ENCODE results near the gene PPP4R3A. TPM values are rescaled to one million over a fixed set of nuclear protein-coding genes. Genes with fewer than 3 reads are reported as not detected.

Gene PPP4R3A
- polyA plus RNA-seq, 1 donor (not counting 4 experiments of a cell fraction or from before 2014, with no cell fraction given), result 53.8 TPM

DNA sequence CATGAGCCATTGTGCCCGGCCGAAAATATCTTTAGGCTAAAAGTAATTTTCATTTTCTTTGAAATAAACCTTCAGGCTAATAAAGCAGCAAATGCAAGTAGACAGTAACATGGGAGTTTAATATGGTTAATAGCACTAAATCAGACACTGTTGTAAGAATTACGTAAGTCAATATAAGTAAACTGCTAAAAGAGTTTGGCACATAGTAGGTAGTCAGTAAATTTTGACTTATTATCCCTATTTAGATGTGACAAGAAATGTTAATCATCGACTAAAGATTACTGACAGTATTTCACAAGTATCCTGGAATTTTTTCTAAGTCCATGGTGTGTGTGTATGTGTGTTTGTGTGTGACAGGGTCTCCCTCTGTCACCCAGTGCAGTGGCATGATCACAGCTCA, 3.9 kb downstream of the PPP4R3A start:
- peaks cover 4% of the 10 kb centered on the region for H3K4me1 ChIP-seq (ENCODE audit: control insufficient read depth, extremely low read depth, insufficient read depth, low read length)
- no peak for DNase-seq (ENCODE audit: low read depth, low spot score)
- H2AFZ ChIP-seq (ENCODE audit: control insufficient read depth, low read length), result no peak overlapping the region
- dilution Hi-C loops (cut with MboI; ENCODE audit: extremely low pct_ligation_motif_present, low sequenced_read_pairs), result no loop called here
- no peak for FAIRE-seq
- no peaks in the 10 kb centered on the region for H3K9me3 ChIP-seq (ENCODE audit: control insufficient read depth, low read depth, low read length)
- H3K27me3 ChIP-seq (ENCODE audit: control insufficient read depth, extremely low read depth, insufficient read depth, low read length), result no peaks in the 10 kb centered on the region
- H4K20me1 ChIP-seq (ENCODE audit: control insufficient read depth, extremely low read depth, insufficient read depth, low read length), result peaks cover 26% of the 10 kb centered on the region
- peaks cover 84% of the 10 kb centered on the region for H3K79me2 ChIP-seq (ENCODE audit: control insufficient read depth, insufficient read depth, low read length)
- no peak for TF ChIP-seq EZH2 (IDR thresholded peaks at IDR 0.05; ENCODE audit: low read length)
- TF ChIP-seq, protein P1, sequence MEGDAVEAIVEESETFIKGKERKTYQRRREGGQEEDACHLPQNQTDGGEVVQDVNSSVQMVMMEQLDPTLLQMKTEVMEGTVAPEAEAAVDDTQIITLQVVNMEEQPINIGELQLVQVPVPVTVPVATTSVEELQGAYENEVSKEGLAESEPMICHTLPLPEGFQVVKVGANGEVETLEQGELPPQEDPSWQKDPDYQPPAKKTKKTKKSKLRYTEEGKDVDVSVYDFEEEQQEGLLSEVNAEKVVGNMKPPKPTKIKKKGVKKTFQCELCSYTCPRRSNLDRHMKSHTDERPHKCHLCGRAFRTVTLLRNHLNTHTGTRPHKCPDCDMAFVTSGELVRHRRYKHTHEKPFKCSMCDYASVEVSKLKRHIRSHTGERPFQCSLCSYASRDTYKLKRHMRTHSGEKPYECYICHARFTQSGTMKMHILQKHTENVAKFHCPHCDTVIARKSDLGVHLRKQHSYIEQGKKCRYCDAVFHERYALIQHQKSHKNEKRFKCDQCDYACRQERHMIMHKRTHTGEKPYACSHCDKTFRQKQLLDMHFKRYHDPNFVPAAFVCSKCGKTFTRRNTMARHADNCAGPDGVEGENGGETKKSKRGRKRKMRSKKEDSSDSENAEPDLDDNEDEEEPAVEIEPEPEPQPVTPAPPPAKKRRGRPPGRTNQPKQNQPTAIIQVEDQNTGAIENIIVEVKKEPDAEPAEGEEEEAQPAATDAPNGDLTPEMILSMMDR (optimal IDR thresholded peaks at IDR 0.05 in 1 of 3, IDR thresholded peaks at IDR 0.05 in 1 of 3, conservative IDR thresholded peaks at IDR 0.05 in 1 of 3; ENCODE audit: extremely low read depth in 1 of 3, insufficient read depth in 2 of 3, low read length in 3 of 3), result no peak
- no peak overlapping the region for H3K9ac ChIP-seq (ENCODE audit: control insufficient read depth, extremely low read depth, insufficient read depth, low read length)
- H3K4me3 ChIP-seq (ENCODE audit: control insufficient read depth in 2 of 3, extremely low read depth in 1 of 3, insufficient read depth in 2 of 3, low read depth in 1 of 3, low read length in 3 of 3), result no peak overlapping the region
- peaks cover 3 to 17% of the 10 kb centered on the region in 2 experiments for H3K36me3 ChIP-seq (ENCODE audit: control insufficient read depth in 2 of 2, extremely low read depth in 1 of 2, insufficient read depth in 2 of 2, low read length in 2 of 2)
- H3K9me1 ChIP-seq (ENCODE audit: control insufficient read depth, extremely low read depth, insufficient read depth, low read length), result no peaks in the 10 kb centered on the region
- no peak overlapping the region for H3K27ac ChIP-seq (ENCODE audit: control insufficient read depth, insufficient read depth, low read length)
- H3K4me2 ChIP-seq (ENCODE audit: control insufficient read depth, extremely low read depth, insufficient read depth, low read depth, low read length), result no peak overlapping the region

DNA sequence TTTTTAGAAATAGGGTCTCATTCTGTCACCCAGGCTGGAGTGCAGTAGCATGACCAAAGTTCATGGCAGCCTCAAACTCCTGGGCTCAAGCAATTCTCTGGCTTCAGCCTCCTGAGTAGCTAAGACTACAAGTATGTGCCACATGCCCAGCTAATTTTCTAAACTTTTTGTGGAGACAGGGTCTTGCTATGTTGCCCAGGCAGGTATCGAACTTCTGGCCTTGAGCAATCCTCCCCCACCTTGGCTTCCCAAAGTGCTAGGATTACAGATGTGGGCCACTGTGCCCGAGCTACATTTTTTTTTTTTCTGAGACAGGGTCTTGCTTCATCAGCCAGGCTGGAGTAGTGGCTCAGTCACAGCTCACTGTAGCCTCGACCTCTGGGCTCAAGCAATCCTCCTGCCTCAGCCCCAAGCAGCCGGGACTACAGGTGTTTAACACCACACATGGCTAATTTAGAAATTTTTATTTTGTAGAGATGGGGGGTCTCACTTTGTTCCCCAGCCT, 7.1 kb downstream of the PPP4R3A start:
- Histone ChIP-seq H3K36me3 (ENCODE audit: control insufficient read depth in 2 of 2, extremely low read depth in 1 of 2, insufficient read depth in 2 of 2, low read length in 2 of 2) (peaks cover 3 to 18% of the 10 kb centered on the region in 2 experiments), H3K9me3 (ENCODE audit: control insufficient read depth, low read depth, low read length) (no peaks in the 10 kb centered on the region), H3K27ac (ENCODE audit: control insufficient read depth, insufficient read depth, low read length) (no peak overlapping the region), H3K4me3 (ENCODE audit: control insufficient read depth in 2 of 3, extremely low read depth in 1 of 3, insufficient read depth in 2 of 3, low read depth in 1 of 3, low read length in 3 of 3) (no peak overlapping the region), H3K4me1 (ENCODE audit: control insufficient read depth, extremely low read depth, insufficient read depth, low read length) (peaks cover 2% of the 10 kb centered on the region), H3K9ac (ENCODE audit: control insufficient read depth, extremely low read depth, insufficient read depth, low read length) (no peak overlapping the region), H3K9me1 (ENCODE audit: control insufficient read depth, extremely low read depth, insufficient read depth, low read length) (no peaks in the 10 kb centered on the region), H3K79me2 (ENCODE audit: control insufficient read depth, insufficient read depth, low read length) (peaks cover 93% of the 10 kb centered on the region), H3K27me3 (ENCODE audit: control insufficient read depth, extremely low read depth, insufficient read depth, low read length) (no peaks in the 10 kb centered on the region), H2AFZ (ENCODE audit: control insufficient read depth, low read length) (no peak overlapping the region), H4K20me1 (ENCODE audit: control insufficient read depth, extremely low read depth, insufficient read depth, low read length) (peaks cover 24% of the 10 kb centered on the region), H3K4me2 (ENCODE audit: control insufficient read depth, extremely low read depth, insufficient read depth, low read depth, low read length) (no peak overlapping the region)
- FAIRE-seq (no peak), DNase-seq (ENCODE audit: low read depth, low spot score) (no peak)
- dilution Hi-C loops (cut with MboI; ENCODE audit: extremely low pct_ligation_motif_present, low sequenced_read_pairs), result no loop called here
- no peak for TF ChIP-seq EZH2 (IDR thresholded peaks at IDR 0.05; ENCODE audit: low read length)
- TF ChIP-seq, protein P1 (optimal IDR thresholded peaks at IDR 0.05 in 1 of 3, IDR thresholded peaks at IDR 0.05 in 1 of 3, conservative IDR thresholded peaks at IDR 0.05 in 1 of 3; ENCODE audit: extremely low read depth in 1 of 3, insufficient read depth in 2 of 3, low read length in 3 of 3), result no peak

All from keratinocyte (primary cell).